OCI-LY1 (cell line): ENCODE measurements around the gene TRAPPC10.

Experiments used
- H2AFZ ChIP-seq: fragments of 200-600 bp; sonication (generic), shearing (Covaris generic); 2 replicates; pipeline ENCODE4 v1.6.0; 2014; ENCODE audit warnings: antibody characterized with exemption, mild to moderate bottlenecking, low read length
- H3F3A ChIP-seq: fragments of 200-600 bp; sonication (generic), shearing (Covaris generic); 2 replicates; pipeline ENCODE4 v1.6.0; 2014; ENCODE audit warnings: mild to moderate bottlenecking, antibody characterized with exemption, low read length, moderate library complexity; ENCODE audit not compliant: insufficient read depth
- H3K27ac ChIP-seq: fragments of 200-600 bp; sonication (generic); 2 replicates; pipeline ENCODE4 v1.5.1; 2014; ENCODE audit warnings: low read length, mixed run types, mild to moderate bottlenecking, low read depth; ENCODE audit not compliant: poor library complexity, severe bottlenecking
- H3K27me3 ChIP-seq: fragments of 200-600 bp; sonication (generic); 2 replicates; pipeline ENCODE4 v1.6.0; 2014; ENCODE audit warnings: antibody characterized with exemption, mild to moderate bottlenecking, low read length, moderate library complexity; ENCODE audit not compliant: insufficient read depth
- H3K36me3 ChIP-seq: fragments of 200-600 bp; sonication (generic); 2 replicates; pipeline ENCODE4 v1.6.1; 2014; ENCODE audit warnings: mild to moderate bottlenecking, antibody characterized with exemption, low read length, moderate library complexity, mixed read lengths; ENCODE audit not compliant: insufficient read depth
- H3K4me1 ChIP-seq: fragments of 200-600 bp; sonication (generic); 2 replicates; pipeline ENCODE4 v1.5.1; 2014; ENCODE audit warnings: mild to moderate bottlenecking, low read length, moderate library complexity; ENCODE audit not compliant: insufficient read depth, severe bottlenecking
- H3K4me2 ChIP-seq: fragments of 200-600 bp; sonication (generic), shearing (Covaris generic); 2 replicates; pipeline ENCODE4 v1.6.1; 2014; ENCODE audit warnings: low read length
- H3K4me3 ChIP-seq: fragments of 200-600 bp; sonication (generic); 2 replicates; pipeline ENCODE4 v1.5.1; 2014; ENCODE audit warnings: low read length, low read depth, mild to moderate bottlenecking, mixed read lengths; ENCODE audit not compliant: poor library complexity, severe bottlenecking
- H3K79me2 ChIP-seq: fragments of 200-600 bp; shearing (Covaris generic); 2 replicates; pipeline ENCODE4 v1.6.1; 2016; ENCODE audit warnings: mixed run types, low read length, mixed read lengths; ENCODE audit not compliant: insufficient read depth
- H3K9ac ChIP-seq: fragments of 200-600 bp; sonication (generic), shearing (Covaris generic); 2 replicates; pipeline ENCODE4 v1.6.1; 2014; ENCODE audit warnings: mild to moderate bottlenecking, low read length, mixed read lengths
- H3K9me2 ChIP-seq: fragments of 200-600 bp; sonication (generic), shearing (Covaris generic); 2 replicates; pipeline ENCODE4 v1.6.1; 2014; ENCODE audit warnings: low read depth, mild to moderate bottlenecking, low read length, mixed read lengths
- H3K9me3 ChIP-seq: fragments of 200-600 bp; shearing (Covaris generic); 2 replicates; pipeline ENCODE4 v1.6.1; 2014; ENCODE audit warnings: low read length, mixed read lengths
- H4K20me1 ChIP-seq: fragments of 200-600 bp; sonication (generic), shearing (Covaris generic); 2 replicates; pipeline ENCODE4 v1.6.0; 2016; ENCODE audit warnings: mild to moderate bottlenecking, low read length; ENCODE audit not compliant: insufficient read depth
- CTCF ChIP-seq: fragments of 200-600 bp; sonication (generic), shearing (Covaris generic); IDR thresholded peaks from 2 replicates; pipeline ENCODE4 v1.5.1; 2017; ENCODE audit warnings: mild to moderate bottlenecking, antibody characterized with exemption, low read length, moderate library complexity, mixed read lengths
- EZH2 ChIP-seq: fragments of 200-600 bp; sonication (generic), shearing (Covaris generic); IDR thresholded peaks from 2 replicates; pipeline ENCODE4 v1.8.0; 2017; ENCODE audit warnings: borderline replicate concordance, mixed run types, mild to moderate bottlenecking, antibody characterized with exemption, low read length, moderate library complexity, mixed read lengths

Gene TRAPPC10

GRCh38 chr21:43991447-43991991, 20.6 kb upstream of the TRAPPC10 start:
- H3K4me2 ChIP-seq: no peak overlapping the region
- TF ChIP-seq CTCF: no peak
- no peak for TF ChIP-seq EZH2
- H4K20me1 ChIP-seq: no peaks in the 10 kb centered on the region
- no peak overlapping the region for H3K9ac ChIP-seq
- no peaks in the 10 kb centered on the region; the same call in 1 of the 2 replicates for H3K36me3 ChIP-seq
- no peaks in the 10 kb centered on the region for H3K9me3 ChIP-seq
- no peaks in the 10 kb centered on the region for H3K79me2 ChIP-seq
- H3K9me2 ChIP-seq: no peaks in the 10 kb centered on the region
- no peak overlapping the region for H2AFZ ChIP-seq
- no peaks in the 10 kb centered on the region for H3K4me1 ChIP-seq
- H3K4me3 ChIP-seq: no peak overlapping the region
- H3F3A ChIP-seq: no peaks in the 10 kb centered on the region
- H3K27me3 ChIP-seq: peaks cover 11% of the 10 kb centered on the region; the same call in 1 of the 2 replicates
- no peak overlapping the region for H3K27ac ChIP-seq

GRCh38 chr21:43992121-43992520, 20.0 kb upstream of the TRAPPC10 start:
- H3K79me2 ChIP-seq: no peaks in the 10 kb centered on the region
- H3K9me3 ChIP-seq: no peaks in the 10 kb centered on the region
- no peak overlapping the region for H3K27ac ChIP-seq
- no peak overlapping the region for H3K4me2 ChIP-seq
- no peaks in the 10 kb centered on the region for H3F3A ChIP-seq
- H3K4me3 ChIP-seq: no peak overlapping the region
- H3K4me1 ChIP-seq: no peaks in the 10 kb centered on the region
- H3K27me3 ChIP-seq: peaks cover 11% of the 10 kb centered on the region; the same call in 1 of the 2 replicates
- no peak for TF ChIP-seq EZH2
- TF ChIP-seq CTCF: no peak
- H3K9ac ChIP-seq: no peak overlapping the region
- no peak overlapping the region for H2AFZ ChIP-seq
- H3K9me2 ChIP-seq: no peaks in the 10 kb centered on the region
- no peaks in the 10 kb centered on the region; the same call in 1 of the 2 replicates for H3K36me3 ChIP-seq
- H4K20me1 ChIP-seq: no peaks in the 10 kb centered on the region

GRCh38 chr21:43993420-43993934, 18.6 kb upstream of the TRAPPC10 start:
- Histone ChIP-seq H2AFZ (no peak overlapping the region), H3K4me2 (no peak overlapping the region), H3K4me3 (no peak overlapping the region), H3K9me3 (no peaks in the 10 kb centered on the region), H3K27ac (no peak overlapping the region), H3K27me3 (peaks cover 15% of the 10 kb centered on the region; the same call in 1 of the 2 replicates), H4K20me1 (no peaks in the 10 kb centered on the region), H3F3A (no peaks in the 10 kb centered on the region), H3K79me2 (no peaks in the 10 kb centered on the region), H3K9me2 (no peaks in the 10 kb centered on the region), H3K36me3 (no peaks in the 10 kb centered on the region; the same call in 1 of the 2 replicates), H3K4me1 (no peaks in the 10 kb centered on the region), H3K9ac (no peak overlapping the region)
- TF ChIP-seq EZH2 (no peak), CTCF (no peak)
